ENCODE measurements around the gene KLHL17. TPM values are rescaled to one million over a fixed set of nuclear protein-coding genes. Genes with fewer than 3 reads are reported as not detected.

KLHL17 gene
- total RNA-seq, 1 donor from 2014 or later = 41.5 TPM

DNA sequence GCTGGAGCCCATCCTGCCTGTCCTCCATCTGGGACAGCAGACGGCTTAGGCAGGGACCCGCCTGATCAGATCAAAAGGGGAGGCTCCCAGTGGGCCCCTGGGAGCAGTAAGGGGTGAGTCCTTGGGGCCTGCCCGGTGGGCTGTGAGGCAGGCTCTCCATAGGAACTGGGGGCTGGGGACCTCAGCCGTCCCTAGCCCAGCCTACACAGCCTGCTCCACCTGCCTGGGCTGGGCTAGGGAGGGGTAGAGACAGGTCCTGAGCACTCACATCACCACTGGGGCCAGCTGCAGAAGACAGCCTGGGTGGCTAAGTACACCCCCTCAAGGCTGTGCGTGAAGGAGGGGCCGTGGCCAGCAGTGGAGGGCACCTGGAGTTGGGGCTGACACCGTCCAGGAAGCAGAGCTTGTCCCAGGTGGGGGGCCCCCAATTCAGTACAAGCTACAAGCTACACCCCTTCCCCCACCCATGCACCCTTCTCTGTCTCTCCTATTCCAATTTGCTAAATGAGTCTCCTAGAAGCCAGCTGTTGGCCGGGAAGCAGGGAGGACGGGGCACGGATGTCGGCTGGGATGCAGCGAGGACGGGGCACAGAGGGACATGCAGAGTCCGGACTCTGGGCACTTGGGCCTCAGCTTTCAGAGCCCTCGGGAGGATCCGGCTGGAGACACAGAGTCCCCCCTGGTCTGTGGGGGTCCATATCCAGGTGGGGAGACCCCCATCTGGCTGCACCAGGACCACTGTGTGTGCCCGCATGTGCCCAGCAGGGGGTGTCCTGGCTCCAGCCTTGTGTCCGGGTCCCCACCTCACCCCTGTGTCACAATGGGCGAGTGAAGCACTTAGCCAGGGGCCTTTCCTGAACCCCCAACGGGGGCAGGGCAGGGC, 54.7 kb downstream of the KLHL17 start:
- TF ChIP-seq, protein P1, sequence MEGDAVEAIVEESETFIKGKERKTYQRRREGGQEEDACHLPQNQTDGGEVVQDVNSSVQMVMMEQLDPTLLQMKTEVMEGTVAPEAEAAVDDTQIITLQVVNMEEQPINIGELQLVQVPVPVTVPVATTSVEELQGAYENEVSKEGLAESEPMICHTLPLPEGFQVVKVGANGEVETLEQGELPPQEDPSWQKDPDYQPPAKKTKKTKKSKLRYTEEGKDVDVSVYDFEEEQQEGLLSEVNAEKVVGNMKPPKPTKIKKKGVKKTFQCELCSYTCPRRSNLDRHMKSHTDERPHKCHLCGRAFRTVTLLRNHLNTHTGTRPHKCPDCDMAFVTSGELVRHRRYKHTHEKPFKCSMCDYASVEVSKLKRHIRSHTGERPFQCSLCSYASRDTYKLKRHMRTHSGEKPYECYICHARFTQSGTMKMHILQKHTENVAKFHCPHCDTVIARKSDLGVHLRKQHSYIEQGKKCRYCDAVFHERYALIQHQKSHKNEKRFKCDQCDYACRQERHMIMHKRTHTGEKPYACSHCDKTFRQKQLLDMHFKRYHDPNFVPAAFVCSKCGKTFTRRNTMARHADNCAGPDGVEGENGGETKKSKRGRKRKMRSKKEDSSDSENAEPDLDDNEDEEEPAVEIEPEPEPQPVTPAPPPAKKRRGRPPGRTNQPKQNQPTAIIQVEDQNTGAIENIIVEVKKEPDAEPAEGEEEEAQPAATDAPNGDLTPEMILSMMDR (conservative IDR thresholded peaks at IDR 0.05) = peak; percentile 48
- Mint-ChIP-seq H3K4me1 (peaks cover 28% of the 10 kb centered on the region), H3K9me3 (no peaks in the 10 kb centered on the region), H3K27me3 (ENCODE audit: low read depth) (peaks cover 4% of the 10 kb centered on the region), H3K27ac (ENCODE audit: unreplicated experiment) (peak overlapping the region; percentile 71), H3K4me3 (peak overlapping the region; percentile 83), H3K36me3 (ENCODE audit: low read depth) (peaks cover 2% of the 10 kb centered on the region)
- DNase-seq (ENCODE audit: low read depth, low spot score) = peak; percentile 38

Other genes starting within 250 kb of the KLHL17 start
- 0.14 TPM in 1 of 2 replicates, not detected in the other for gene SAMD11, start 36.7 kb upstream of the KLHL17 start, total RNA-seq
- gene NOC2L, start 1.3 kb upstream of the KLHL17 start, total RNA-seq = 95.4 and 106 TPM in 2 replicates
- gene PLEKHN1, start 5.9 kb downstream of the KLHL17 start, total RNA-seq = not detected in 2 replicates
- 0.11 TPM in 1 of 2 replicates, not detected in the other for gene PERM1, start 21.5 kb downstream of the KLHL17 start, total RNA-seq
- 35.7 and 38.0 TPM in 2 replicates for gene HES4, start 39.5 kb downstream of the KLHL17 start, total RNA-seq
- gene ISG15, start 52.9 kb downstream of the KLHL17 start, total RNA-seq = 17.4 and 22.3 TPM in 2 replicates
- 192 and 203 TPM in 2 replicates for gene AGRN, start 59.5 kb downstream of the KLHL17 start, total RNA-seq
- not detected in 2 replicates for gene RNF223, start 113.7 kb downstream of the KLHL17 start, total RNA-seq
- 26.1 and 26.2 TPM in 2 replicates for gene C1orf159, start 155.5 kb downstream of the KLHL17 start, total RNA-seq
- gene TTLL10, start 213.3 kb downstream of the KLHL17 start, total RNA-seq = not detected in 2 replicates
- gene TNFRSF18, start 246.0 kb downstream of the KLHL17 start, total RNA-seq = not detected in 2 replicates